K562 (cell line): ENCODE measurements around the gene REP15. TPM values are rescaled to one million over a fixed set of nuclear protein-coding genes. Genes with fewer than 3 reads are reported as not detected.
A peak's percentile ranks its signal among the peaks of the same experiment; 100 is the strongest.

Source experiments
- BRD9 ChIP-seq: fragments of 450-650 bp; IDR thresholded peaks from 2 replicates; pipeline ENCODE4 v1.6.1; 2018; ENCODE audit warnings: low read depth; ENCODE audit not compliant: partially characterized antibody
- CBFA2T3 ChIP-seq: fragments of 450-650 bp; IDR thresholded peaks from 2 replicates; pipeline ENCODE4 v1.6.1; 2017
- FOXA3 ChIP-seq, 2 experiments: fragments of 450-650 bp in 1 of 2; sonication (generic) in 1 of 2; formaldehyde crosslinking; IDR thresholded peaks in 1 of 2; conservative IDR thresholded peaks in 1 of 2; 2 replicates each; pipeline versions ENCODE4 v1.4.0 to v1.8.0; 2020 to 2022; ENCODE audit warnings: mild to moderate bottlenecking in 2 of 2, missing genetic modification reagents in 1 of 2
- GATAD2A ChIP-seq: fragments of 450-650 bp; IDR thresholded peaks from 2 replicates; pipeline ENCODE4 v1.6.1; 2017
- HDAC3 ChIP-seq: fragments of 450-650 bp; IDR thresholded peaks from 2 replicates; pipeline ENCODE4 v1.6.1; 2018; ENCODE audit warnings: borderline replicate concordance, mild to moderate bottlenecking, moderate library complexity; ENCODE audit not compliant: partially characterized antibody
- LCOR ChIP-seq: sonication (generic); formaldehyde crosslinking; IDR thresholded peaks from 2 replicates; pipeline ENCODE4 v1.8.0; 2022; ENCODE audit warnings: mild to moderate bottlenecking, missing genetic modification reagents
- MAFK ChIP-seq: IDR thresholded peaks from 2 replicates; pipeline ENCODE4 v1.6.1; 2011; ENCODE audit warnings: low read length, improper control_type of control experiment
- MNT ChIP-seq, 2 experiments: fragments of 450-650 bp; conservative IDR thresholded peaks; 2 replicates each; pipeline ENCODE4 v1.6.1; 2017; ENCODE audit warnings: mild to moderate bottlenecking in 2 of 2, moderate library complexity in 2 of 2
- PHF20 ChIP-seq: fragments of 450-650 bp; IDR thresholded peaks from 2 replicates; pipeline ENCODE4 v1.6.1; 2018; ENCODE audit not compliant: partially characterized antibody
- PKNOX1 ChIP-seq: fragments of 450-650 bp; IDR thresholded peaks from 2 replicates; pipeline ENCODE4 v1.6.1; 2016
- PML ChIP-seq: IDR thresholded peaks from 2 replicates; pipeline ENCODE4 v1.6.1; 2012; ENCODE audit warnings: low read length, inconsistent platforms
- PURB ChIP-seq: sonication (generic); formaldehyde crosslinking; IDR thresholded peaks from 2 replicates; pipeline ENCODE4 v1.9.0; 2021; ENCODE audit warnings: low read depth, mild to moderate bottlenecking, missing genetic modification reagents
- RB1 ChIP-seq: fragments of 450-650 bp; IDR thresholded peaks from 2 replicates; pipeline ENCODE4 v1.6.1; 2017; ENCODE audit warnings: low read depth, mild to moderate bottlenecking
- SIX5 ChIP-seq, 2 experiments: IDR thresholded peaks; 2 replicates each; pipeline ENCODE4 v1.6.1; 2011; ENCODE audit warnings: low read length in 2 of 2, borderline replicate concordance in 1 of 2, low read depth in 1 of 2, mild to moderate bottlenecking in 1 of 2, moderate library complexity in 1 of 2; ENCODE audit not compliant: insufficient read depth in 1 of 2
- TOE1 ChIP-seq, 2 experiments: fragments of 450-650 bp in 1 of 2; sonication (generic) in 1 of 2; formaldehyde crosslinking in 1 of 2; IDR thresholded peaks; 2 replicates each; pipeline versions ENCODE4 v1.7.1 to v1.8.0; 2016 to 2022; ENCODE audit warnings: borderline replicate concordance in 2 of 2, mild to moderate bottlenecking in 2 of 2, antibody characterized with exemption in 1 of 2, inconsistent platforms in 1 of 2, low read depth in 1 of 2, missing genetic modification reagents in 1 of 2, moderate library complexity in 1 of 2
- USF1 ChIP-seq: sonication (generic); formaldehyde crosslinking; IDR thresholded peaks from 2 replicates; pipeline ENCODE4 v1.9.0; 2022; ENCODE audit warnings: mild to moderate bottlenecking, missing genetic modification reagents
- VEZF1 ChIP-seq: fragments of 200-800 bp; sonication (Bioruptor generic); IDR thresholded peaks from 2 replicates; pipeline ENCODE4 v1.6.1; 2017; ENCODE audit warnings: missing genetic modification characterization, missing compliant biosample characterization
- ZNF518B ChIP-seq: fragments of 250-450 bp; sonication (Bioruptor Pico); IDR thresholded peaks from 2 replicates; pipeline ENCODE4 v1.5.0; 2021; ENCODE audit warnings: mild to moderate bottlenecking, moderate library complexity
- polyA plus RNA-seq, 8 experiments: library from polyadenylated mRNA; depleted of rRNA in 4 of 8; stranded (reverse) in 5 of 8; unstranded in 3 of 8; fragments of >200 nt; fragmentation: Nextera tagmentation in 2 of 8; fragmentation: Illumina TruSeq in 1 of 8; extraction: Ambion mirVana in 2 of 8; extraction: Trizol in 1 of 8; gene quantifications; 2 replicates each; pipeline versions ENCODE4 v1.2.1 to v1.2.3, GENCODE V29; 2011 to 2014; ENCODE audit warnings: inconsistent platforms in 1 of 8, missing spikeins in 1 of 8
- total RNA-seq, 7 experiments: library from RNA; depleted of rRNA in 6 of 7; stranded (reverse); fragments of >200 nt in 6 of 7; fragmentation: Illumina TruSeq in 2 of 7; extraction: Trizol in 2 of 7; gene quantifications; 2 replicates each; pipeline versions ENCODE4 v1.2.1 to v1.2.3, GENCODE V29; 2011 to 2021; ENCODE audit warnings: low replicate concordance in 1 of 7

Gene REP15
- total and polyA plus RNA-seq, 9 of the 15 experiments (the other 6 are each of a cell fraction or from before 2014, with no cell fraction given) = not detected

- TF ChIP-seq MNT (conservative IDR thresholded peaks at IDR 0.05) (peak; percentile 72 to 87), FOXA3 (CRISPR knock-in tag; conservative IDR thresholded peaks at IDR 0.05 in 1 of 2, IDR thresholded peaks at IDR 0.05 in 1 of 2) (no peak), PURB (CRISPR knock-in tag) (no peak), RB1 (peak; percentile 80; the same call in 1 of the 2 replicates), LCOR (CRISPR knock-in tag) (peak; percentile 89), BRD9 (peak; percentile 22), ZNF518B (no peak), GATAD2A (peak; percentile 81; the same call in 1 of the 2 replicates), PML (peak; percentile 81), SIX5 (IDR thresholded peaks at IDR 0.05; ENCODE audit: borderline replicate concordance in 1 of 2, insufficient read depth in 1 of 2, low read depth in 1 of 2, low read length in 2 of 2) (peak in 1 of 2 experiments; percentile 17; a peak in 1 of 4 replicates), VEZF1 (CRISPR knock-in tag) (peak; percentile 56), USF1 (CRISPR knock-in tag) (no peak), MAFK (no peak), PHF20 (peak; percentile 91), HDAC3 (no peak), CBFA2T3 (no peak), PKNOX1 (0 out of 2 replicates have a peak, but pooled peaks have one; percentile 6), TOE1 (IDR thresholded peaks at IDR 0.05; ENCODE audit: borderline replicate concordance) (peak; percentile 86), TOE1 (CRISPR knock-in tag; IDR thresholded peaks at IDR 0.05; ENCODE audit: borderline replicate concordance, low read depth) (no peak)
Observed at GRCh38 chr12:27710592-27711316, 14.5 kb downstream of the REP15 start, which contains the start of gene MRPS35 (continued).
